ENCODE measurements around the gene ADH7.
"Not testable (repeated sequence)": the region's sequence is repeated elsewhere in the genome, so short reads cannot be mapped to it uniquely, and the experiment has no call there.

The ADH7 gene

GRCh38 chr4:99415762-99416161 lies 19.4 kb downstream of the ADH7 start:
- not testable (repeated sequence) for DNase-seq (ENCODE audit: low read depth, low spot score)

- not testable (repeated sequence) for DNase-seq (ENCODE audit: low read depth, low spot score)
Observed at GRCh38 chr4:99414902-99415301, 20.2 kb downstream of the ADH7 start.

GRCh38 chr4:99414401-99414800 lies 20.7 kb downstream of the ADH7 start:
- DNase-seq (ENCODE audit: low read depth, low spot score) = no peak

- DNase-seq (ENCODE audit: low read depth, low spot score) = no peak
Observed at GRCh38 chr4:99413140-99413539, 22.0 kb downstream of the ADH7 start.

- DNase-seq (ENCODE audit: low read depth, low spot score) = no peak
Observed at GRCh38 chr4:99411041-99411440, 24.1 kb downstream of the ADH7 start.

GRCh38 chr4:99410075-99410474 lies 25.1 kb downstream of the ADH7 start:
- DNase-seq (ENCODE audit: low read depth, low spot score) = no peak

GRCh38 chr4:99408346-99408745 lies 26.8 kb downstream of the ADH7 start:
- no peak for DNase-seq (ENCODE audit: low read depth, low spot score)

GRCh38 chr4:99405433-99406115 lies 29.6 kb downstream of the ADH7 start:
- DNase-seq (ENCODE audit: low read depth, low spot score) = peak; percentile 58

GRCh38 chr4:99404595-99405287 lies 30.4 kb downstream of the ADH7 start:
- no peak for DNase-seq (ENCODE audit: low read depth, low spot score)

GRCh38 chr4:99403380-99404184 lies 31.6 kb downstream of the ADH7 start:
- no peak for DNase-seq (ENCODE audit: low read depth, low spot score)

GRCh38 chr4:99402765-99403164 lies 32.4 kb downstream of the ADH7 start:
- DNase-seq (ENCODE audit: low read depth, low spot score) = no peak

GRCh38 chr4:99400831-99401230 lies 34.3 kb downstream of the ADH7 start:
- DNase-seq (ENCODE audit: low read depth, low spot score) = no peak

GRCh38 chr4:99399017-99399416 lies 36.1 kb downstream of the ADH7 start:
- no peak for DNase-seq (ENCODE audit: low read depth, low spot score)

- DNase-seq (ENCODE audit: low read depth, low spot score) = no peak
Observed at GRCh38 chr4:99395595-99396364, 39.4 kb downstream of the ADH7 start.

GRCh38 chr4:99394896-99395295 lies 40.2 kb downstream of the ADH7 start:
- no peak for DNase-seq (ENCODE audit: low read depth, low spot score)

GRCh38 chr4:99390055-99390454 lies 45.1 kb downstream of the ADH7 start:
- no peak for DNase-seq (ENCODE audit: low read depth, low spot score)

GRCh38 chr4:99389606-99390005 lies 45.5 kb downstream of the ADH7 start:
- DNase-seq (ENCODE audit: low read depth, low spot score) = no peak

- DNase-seq (ENCODE audit: low read depth, low spot score) = no peak
Observed at GRCh38 chr4:99383833-99384392, 51.2 kb downstream of the ADH7 start.

- no peak for DNase-seq (ENCODE audit: low read depth, low spot score)
Observed at GRCh38 chr4:99383399-99383798, 51.7 kb downstream of the ADH7 start.

GRCh38 chr4:99382745-99383360 lies 52.3 kb downstream of the ADH7 start:
- DNase-seq (ENCODE audit: low read depth, low spot score) = no peak

- no peak for DNase-seq (ENCODE audit: low read depth, low spot score)
Observed at GRCh38 chr4:99381588-99382175, 53.5 kb downstream of the ADH7 start.
